ENCODE data around the gene ADAM33.

Gene ADAM33

GRCh38 chr20:3663031-3663701 lies 18.6 kb downstream of the ADAM33 start, which contains the start of gene GFRA4:
GFRA4 (minus strand) TSS chr20:3663399; CDS start chr20:3663399, 0 bp downstream.
- DNase-seq, result no peak

GRCh38 chr20:3661814-3662665 lies 19.8 kb downstream of the ADAM33 start:
- DNase-seq, result no peak

GRCh38 chr20:3661060-3661813 lies 20.6 kb downstream of the ADAM33 start:
- DNase-seq, result no peak

- DNase-seq, result no peak
These were observed 21.3 kb downstream of the ADAM33 start for GRCh38 chr20:3660262-3661059.

GRCh38 chr20:3659492-3660261 lies 22.1 kb downstream of the ADAM33 start:
- no peak for DNase-seq

GRCh38 chr20:3658716-3659491 lies 22.9 kb downstream of the ADAM33 start:
- no peak for DNase-seq

GRCh38 chr20:3658019-3658715 lies 23.6 kb downstream of the ADAM33 start:
- DNase-seq, result no peak

- DNase-seq, result no peak
These were observed 26.7 kb downstream of the ADAM33 start for GRCh38 chr20:3655131-3655405.

GRCh38 chr20:3654326-3655130 lies 27.3 kb downstream of the ADAM33 start:
- DNase-seq, result no peak

- DNase-seq, result no peak
These were observed 27.9 kb downstream of the ADAM33 start for GRCh38 chr20:3653921-3654320.

GRCh38 chr20:3652676-3653596 lies 28.9 kb downstream of the ADAM33 start:
- DNase-seq, result no peak

GRCh38 chr20:3652221-3652620 lies 29.6 kb downstream of the ADAM33 start:
- DNase-seq, result peak; percentile 47

GRCh38 chr20:3651204-3651962 lies 30.4 kb downstream of the ADAM33 start:
- peak; percentile 41 for DNase-seq

- no peak for DNase-seq
These were observed 32.9 kb downstream of the ADAM33 start for GRCh38 chr20:3648951-3649350.

- no peak for DNase-seq
These were observed 34.3 kb downstream of the ADAM33 start for GRCh38 chr20:3647473-3647872.

GRCh38 chr20:3646651-3647050 lies 35.2 kb downstream of the ADAM33 start:
- no peak for DNase-seq

- DNase-seq, result no peak
These were observed 35.8 kb downstream of the ADAM33 start for GRCh38 chr20:3646067-3646440.
